Measurements from ENCODE around the gene DST.

- TF ChIP-seq USF1 (IDR thresholded peaks at IDR 0.05; ENCODE audit: borderline replicate concordance, low read depth) (no peak), CTCF (IDR thresholded peaks at IDR 0.05) (no peak), GATA2 (CRISPR knock-in tag; IDR thresholded peaks at IDR 0.05) (no peak), POLR2AphosphoS5 (IDR thresholded peaks at IDR 0.05; ENCODE audit: low read depth, low read length) (no peak), REST (IDR thresholded peaks at IDR 0.05; ENCODE audit: low read depth, low read length) (no peak), MXI1 (IDR thresholded peaks at IDR 0.05; ENCODE audit: low read depth, low read length) (no peak; the same call in 1 of the 2 replicates), RCOR1 (IDR thresholded peaks at IDR 0.05; ENCODE audit: low read length) (no peak), USF2 (IDR thresholded peaks at IDR 0.05; ENCODE audit: borderline replicate concordance, low read depth, low read length) (no peak)
Measured at GRCh38 chr6:56541030-56541600, 101.6 kb downstream of the DST start.

All from SK-N-SH (cell line).